Keratinocyte (primary cell): ENCODE measurements around the gene BAZ1A.

Experiments used
- EZH2 ChIP-seq: IDR thresholded peaks from one replicate; pipeline ENCODE4 v1.6.1; 2012; ENCODE audit warnings: inconsistent platforms, mild to moderate bottlenecking, low read length, moderate library complexity
- TF ChIP-seq, protein P1 (sequence below), 3 experiments: IDR thresholded peaks in 1 of 3; conservative IDR thresholded peaks in 1 of 3; optimal IDR thresholded peaks in 1 of 3; 2 replicates in 2 of 3; 3 replicates in 1 of 3; pipeline versions ENCODE3 to v1.5.1; 2011; ENCODE audit warnings: low read length in 3 of 3, mild to moderate bottlenecking in 3 of 3, moderate library complexity in 2 of 3, control low read depth in 1 of 3, inconsistent platforms in 1 of 3; ENCODE audit not compliant: insufficient read depth in 2 of 3; ENCODE audit errors: extremely low read depth in 1 of 3

DNA sequence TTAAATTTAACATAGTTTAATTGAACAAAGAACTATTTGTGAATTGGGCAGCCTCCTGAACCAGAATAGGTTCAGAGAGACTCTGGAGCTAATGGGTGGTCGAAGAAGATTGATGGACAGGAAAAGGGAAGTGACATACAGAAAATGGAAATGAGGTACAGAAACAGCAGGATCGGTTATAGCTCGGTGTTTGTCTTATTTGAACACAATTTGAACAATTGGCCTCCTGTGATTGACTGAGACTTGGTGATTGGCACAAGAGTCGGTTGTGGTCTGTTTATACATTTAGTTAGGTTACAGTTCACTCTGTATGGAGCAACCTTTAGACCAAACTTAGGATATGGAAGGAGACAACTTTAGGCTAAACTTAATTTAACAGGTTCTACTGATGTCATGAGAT, 142.4 kb downstream of the BAZ1A start:
- TF ChIP-seq, protein P1, sequence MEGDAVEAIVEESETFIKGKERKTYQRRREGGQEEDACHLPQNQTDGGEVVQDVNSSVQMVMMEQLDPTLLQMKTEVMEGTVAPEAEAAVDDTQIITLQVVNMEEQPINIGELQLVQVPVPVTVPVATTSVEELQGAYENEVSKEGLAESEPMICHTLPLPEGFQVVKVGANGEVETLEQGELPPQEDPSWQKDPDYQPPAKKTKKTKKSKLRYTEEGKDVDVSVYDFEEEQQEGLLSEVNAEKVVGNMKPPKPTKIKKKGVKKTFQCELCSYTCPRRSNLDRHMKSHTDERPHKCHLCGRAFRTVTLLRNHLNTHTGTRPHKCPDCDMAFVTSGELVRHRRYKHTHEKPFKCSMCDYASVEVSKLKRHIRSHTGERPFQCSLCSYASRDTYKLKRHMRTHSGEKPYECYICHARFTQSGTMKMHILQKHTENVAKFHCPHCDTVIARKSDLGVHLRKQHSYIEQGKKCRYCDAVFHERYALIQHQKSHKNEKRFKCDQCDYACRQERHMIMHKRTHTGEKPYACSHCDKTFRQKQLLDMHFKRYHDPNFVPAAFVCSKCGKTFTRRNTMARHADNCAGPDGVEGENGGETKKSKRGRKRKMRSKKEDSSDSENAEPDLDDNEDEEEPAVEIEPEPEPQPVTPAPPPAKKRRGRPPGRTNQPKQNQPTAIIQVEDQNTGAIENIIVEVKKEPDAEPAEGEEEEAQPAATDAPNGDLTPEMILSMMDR (optimal IDR thresholded peaks at IDR 0.05 in 1 of 3, IDR thresholded peaks at IDR 0.05 in 1 of 3, conservative IDR thresholded peaks at IDR 0.05 in 1 of 3; ENCODE audit: extremely low read depth in 1 of 3, insufficient read depth in 2 of 3, low read length in 3 of 3) = no peak
- TF ChIP-seq EZH2 = no peak
